GM19468 (cell line): ENCODE data around the gene PAX5.

Source experiments
- ATAC-seq: cut with Tn5 transposase; IDR thresholded peaks from one replicate; pipeline ENCODE4 v1.9.1; 2021; ENCODE audit warnings: mild to moderate bottlenecking, moderate library complexity, moderate number of reproducible peaks; ENCODE audit not compliant: unreplicated experiment; ENCODE audit errors: extremely low read depth

PAX5 gene

DNA sequence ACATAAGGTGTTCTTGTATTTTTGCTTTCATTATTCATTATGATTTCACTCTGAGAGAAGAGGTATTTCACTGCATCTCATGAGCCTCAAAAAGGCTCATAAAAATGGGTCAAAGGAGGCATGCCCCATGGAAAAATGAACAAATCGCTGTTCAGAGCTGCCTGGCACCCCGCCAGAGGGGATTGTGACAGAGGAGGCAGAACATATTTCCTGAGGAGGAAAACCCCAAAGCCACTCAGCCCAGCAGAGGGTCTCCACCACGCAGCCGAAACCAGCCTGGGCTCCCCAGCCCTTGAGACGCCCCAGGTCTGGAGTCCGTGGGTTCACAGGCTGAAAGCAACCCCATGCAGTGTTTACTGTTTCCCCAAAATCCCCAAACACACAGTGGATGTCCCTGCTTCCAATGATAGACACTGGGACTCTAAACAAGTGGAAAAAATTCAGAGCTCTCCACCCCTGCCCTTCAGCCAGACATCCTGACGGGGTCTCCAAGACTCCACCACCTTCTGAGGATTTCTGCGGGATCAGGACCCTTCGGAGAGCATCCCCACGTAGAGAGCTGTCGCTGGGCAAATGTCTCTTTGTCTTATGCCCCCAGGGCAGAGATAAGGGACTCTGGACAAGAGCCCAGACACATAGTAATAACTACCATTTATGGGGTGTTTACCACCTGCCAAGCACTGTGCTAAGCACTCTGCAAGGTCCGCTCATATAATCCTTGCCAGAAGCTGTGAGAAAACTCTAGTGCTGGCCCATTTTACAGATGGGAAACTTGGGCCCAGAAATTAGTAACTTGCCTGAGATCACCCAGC lies 122.3 kb downstream of the PAX5 start:
- no peak for ATAC-seq

DNA sequence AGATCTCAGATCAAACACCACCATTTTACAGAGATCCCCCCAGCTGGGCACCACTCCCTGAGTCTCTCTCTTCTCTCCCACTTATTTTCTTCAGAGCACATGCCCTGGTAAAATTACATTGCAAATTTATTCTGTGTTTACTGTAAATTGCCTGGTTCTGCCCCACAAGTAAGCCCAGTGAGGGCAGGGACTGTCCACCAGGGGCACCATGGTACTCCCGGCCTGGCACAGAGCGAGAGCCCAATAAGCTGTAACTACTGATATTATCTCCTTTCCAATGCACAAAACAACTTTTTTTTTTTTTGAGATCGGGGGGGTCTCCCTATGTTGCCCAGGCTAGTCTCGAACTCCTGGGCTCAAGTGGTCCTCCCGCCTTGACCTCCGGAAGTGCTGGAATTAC lies 123.0 kb downstream of the PAX5 start:
- no peak for ATAC-seq

DNA sequence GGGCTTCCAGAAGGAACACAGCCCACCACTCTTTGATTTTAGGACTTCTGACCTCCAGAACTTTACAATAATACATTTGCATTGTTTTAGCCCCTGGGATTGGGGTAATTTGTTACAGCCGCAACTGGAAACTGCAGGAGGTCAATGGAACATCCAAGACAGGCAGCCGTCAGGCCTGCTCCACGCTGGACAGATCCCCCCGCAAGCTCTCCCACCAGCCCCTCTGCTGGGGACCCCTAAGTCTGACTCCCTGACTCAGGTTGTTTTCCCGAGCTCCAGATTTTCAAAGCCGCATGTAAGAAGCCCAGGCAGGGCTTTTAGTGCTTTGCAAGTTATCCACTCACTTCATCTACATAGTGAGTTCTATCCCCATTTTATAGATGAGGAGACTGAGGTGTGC lies 127.6 kb downstream of the PAX5 start:
- no peak for ATAC-seq

DNA sequence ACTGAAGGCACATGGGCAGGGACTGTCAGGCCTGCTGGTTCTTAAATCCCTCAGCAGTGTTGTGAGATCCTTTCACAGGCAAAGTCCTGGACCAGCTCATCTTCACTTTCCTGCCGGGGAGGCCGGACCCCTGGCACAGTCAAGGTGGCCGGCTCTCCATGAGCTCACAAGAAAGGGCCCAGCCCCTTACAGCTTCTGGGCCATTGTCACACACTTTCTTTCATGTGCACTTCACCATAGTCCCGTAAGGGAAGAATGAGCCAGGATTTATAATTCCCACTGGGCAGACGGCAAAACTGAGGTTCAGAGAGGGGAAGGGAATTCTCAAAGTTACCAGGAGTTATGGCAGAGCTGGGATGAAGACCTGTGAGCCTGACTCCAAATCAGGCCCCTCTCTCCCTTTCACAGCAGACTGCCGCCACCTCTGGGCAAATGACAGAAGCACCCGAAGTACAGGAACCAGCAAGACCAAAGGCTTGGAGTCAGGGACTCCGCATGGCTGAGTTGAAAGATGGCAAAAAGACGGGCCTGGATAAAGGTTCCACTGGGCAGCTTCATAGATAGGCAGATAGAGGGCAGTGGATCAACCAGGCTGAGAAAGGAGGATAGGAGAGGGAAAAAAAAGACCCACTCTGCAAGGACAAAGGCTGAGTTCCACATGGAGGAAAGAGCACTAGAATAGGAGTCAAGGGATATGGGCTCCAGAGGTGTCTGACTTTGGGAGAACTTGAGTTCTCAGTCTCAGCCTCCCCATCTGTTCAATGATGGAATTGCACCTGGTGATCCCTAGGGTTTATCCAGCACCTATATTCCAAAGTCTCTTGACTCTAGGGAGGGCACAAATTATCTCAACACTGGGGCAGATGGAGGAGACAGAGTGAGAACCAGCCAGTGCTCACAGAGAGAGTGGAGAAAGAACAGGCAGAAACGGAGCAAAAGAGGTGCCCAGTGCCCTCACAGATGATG lies 128.7 kb downstream of the PAX5 start:
- no peak for ATAC-seq

DNA sequence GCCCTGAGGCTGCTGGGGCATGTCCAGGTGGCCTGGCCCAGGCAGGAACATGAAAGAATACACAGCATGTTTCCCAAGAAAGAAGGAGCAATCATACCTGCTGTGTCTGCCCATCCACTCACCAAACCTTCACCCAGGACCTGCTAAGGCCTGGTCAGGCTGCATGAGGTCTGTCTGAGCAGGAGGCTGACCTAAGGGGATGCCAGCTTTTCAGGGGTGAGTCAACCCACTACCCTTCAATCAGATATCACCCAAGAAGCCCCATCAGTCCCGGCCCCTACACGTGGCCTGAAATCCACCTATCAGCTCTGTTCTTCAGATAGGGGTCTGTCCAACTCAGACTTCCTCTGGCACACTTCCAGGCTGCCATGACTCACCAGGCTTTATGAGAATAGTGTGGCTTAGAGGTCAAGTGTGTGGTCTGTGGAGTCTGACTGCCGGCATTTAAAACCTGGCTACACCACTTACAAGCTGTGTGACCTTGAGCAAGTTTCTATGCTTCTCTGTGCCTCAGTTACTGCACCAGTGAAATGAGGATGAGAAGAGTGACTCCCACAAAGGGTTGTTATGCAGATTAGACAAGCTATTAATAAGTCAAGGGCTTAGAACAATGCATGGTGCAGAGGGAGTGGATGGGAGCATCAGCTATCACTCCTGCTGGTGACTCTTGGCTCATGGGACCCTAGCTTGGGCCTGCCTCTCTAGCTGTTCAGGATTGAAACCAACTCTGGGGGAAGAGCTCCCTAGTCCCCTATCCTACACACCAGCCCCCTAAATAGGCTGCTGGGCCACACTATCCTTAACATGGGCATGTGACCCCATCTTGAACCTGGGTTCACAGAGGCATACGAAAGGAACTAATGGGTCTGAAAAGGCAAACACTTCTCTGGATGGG lies 130.3 kb downstream of the PAX5 start:
- no peak for ATAC-seq

DNA sequence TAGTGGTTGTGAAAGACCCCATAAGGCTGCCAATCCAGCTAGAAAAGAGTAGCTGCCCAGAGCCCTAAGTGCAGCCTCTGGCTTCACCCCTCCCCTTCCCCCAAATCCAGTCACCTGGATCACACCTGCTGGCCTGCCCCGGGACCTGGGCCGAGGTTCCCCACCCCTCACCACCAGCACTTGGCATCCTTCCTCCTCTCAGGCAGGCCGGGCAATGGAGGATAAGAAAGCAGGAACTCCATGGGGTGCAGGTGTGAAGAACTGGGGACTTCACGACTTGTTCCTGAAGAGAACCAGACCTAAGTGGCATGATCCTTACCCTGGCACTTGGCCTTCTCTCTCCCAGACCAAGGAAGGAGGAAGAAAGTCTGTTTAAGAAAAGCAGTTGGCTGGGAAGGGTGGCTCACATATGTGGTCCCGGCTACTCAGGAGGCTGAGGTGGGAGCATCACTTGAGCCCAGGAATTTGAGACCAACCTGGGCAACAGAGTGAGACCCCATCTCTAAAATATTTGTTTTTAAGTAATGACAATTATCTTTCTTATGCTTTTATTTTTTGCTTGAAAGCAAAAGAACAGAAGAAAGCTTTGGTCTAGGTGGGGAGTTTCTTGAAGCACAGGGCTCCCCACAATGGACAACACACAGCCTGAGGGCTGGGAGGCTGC lies 131.1 kb downstream of the PAX5 start:
- ATAC-seq: no peak

DNA sequence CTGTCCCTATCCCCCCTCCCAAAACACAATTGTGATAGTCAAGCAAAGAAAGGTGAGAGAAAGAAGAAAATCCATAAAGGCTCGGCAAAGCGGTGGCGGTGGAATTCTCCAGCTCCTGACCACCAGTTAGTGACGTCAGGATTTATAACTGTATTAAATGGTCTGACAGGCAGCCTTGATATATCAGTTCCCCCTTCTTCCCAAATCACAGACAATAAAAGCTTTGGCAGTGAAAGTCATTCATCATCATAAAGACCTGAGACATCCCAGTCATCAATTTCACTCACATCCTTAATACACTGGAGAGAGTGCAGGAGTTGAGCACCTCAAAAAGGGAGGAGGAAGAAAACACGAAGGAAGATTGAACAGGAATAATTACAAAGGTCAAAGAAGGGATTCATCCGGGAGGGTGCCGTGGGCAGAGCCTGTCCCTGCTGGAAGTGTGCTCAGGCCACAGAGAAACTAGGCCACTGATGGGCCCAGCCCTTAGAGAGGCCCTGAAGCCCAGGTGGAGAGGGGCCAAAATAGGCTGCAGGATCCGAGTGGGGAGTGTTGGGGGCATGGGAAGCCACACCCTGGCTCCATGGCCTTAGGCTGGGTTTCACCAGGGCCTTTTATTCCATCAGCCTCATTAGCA lies 131.9 kb downstream of the PAX5 start:
- no peak for ATAC-seq

DNA sequence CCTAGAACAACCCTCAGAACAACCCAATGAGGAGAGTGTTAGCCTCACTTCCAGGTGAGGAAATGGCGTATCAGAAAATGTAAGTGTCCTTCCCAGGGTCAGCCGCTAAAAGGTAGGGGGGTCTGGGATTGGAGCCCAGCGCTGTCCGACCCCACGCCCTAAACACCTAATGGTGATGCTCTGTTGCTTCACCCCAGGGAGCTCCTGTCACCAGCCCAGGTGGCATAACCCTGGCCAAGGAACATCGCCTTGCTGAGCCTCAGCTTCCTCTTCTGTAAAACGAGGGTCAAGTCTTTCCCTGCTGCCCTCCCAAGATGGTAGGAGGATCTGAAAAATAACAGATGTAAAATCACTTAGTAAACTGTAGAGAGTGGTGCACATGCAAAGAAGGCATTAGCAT lies 132.5 kb downstream of the PAX5 start:
- ATAC-seq: no peak

DNA sequence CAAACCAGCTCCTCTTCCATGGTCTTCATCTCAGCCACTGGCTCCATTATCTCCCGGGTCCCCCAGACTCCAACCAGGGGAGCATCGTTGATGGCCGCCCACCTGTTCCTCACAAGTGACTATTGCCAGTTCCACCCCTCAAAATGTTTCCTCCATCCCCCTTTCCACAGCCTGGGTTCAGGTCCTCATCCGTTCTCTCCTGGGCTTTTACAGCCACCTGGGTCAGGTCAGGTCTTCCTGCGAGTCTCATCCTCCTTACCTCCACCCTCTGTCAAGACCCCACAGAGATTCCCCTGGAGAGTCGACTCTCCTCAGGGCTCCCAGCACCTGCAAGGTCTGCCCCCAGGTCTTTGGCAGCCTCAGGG lies 133.2 kb downstream of the PAX5 start:
- no peak for ATAC-seq

DNA sequence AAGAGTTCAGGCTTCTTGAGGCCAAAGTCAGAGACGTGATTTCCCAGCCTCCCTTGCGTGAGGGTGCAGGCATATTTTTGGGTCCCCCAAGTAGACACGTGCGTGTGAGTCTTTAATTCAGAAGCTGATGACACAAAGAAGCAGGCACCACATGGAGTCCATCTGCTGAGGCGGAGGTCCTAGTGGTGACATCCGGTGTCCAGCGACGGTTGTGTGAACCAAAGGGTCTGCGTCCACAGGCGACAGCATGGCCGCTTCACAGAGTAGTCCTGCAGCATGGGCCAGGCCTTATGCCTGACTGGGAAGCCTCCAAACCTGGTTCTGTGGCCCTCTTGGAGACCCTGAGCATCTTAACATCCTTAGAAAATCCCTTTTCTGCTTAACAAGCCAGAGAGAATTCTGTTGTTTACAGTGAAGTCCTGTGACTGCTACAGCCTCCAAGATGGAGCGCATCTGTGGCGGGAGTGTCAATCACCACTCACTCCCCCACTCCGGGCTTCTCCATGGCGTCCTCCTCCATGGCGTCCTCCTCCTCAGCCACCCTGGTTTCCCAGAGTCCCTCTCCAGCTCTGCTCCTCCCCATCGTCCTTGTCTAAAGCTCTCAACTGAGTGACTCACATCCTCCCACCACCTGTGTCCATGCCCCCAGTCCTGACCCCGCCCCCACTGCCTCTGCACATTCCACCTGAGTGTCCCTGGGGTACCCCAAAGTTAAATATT lies 133.8 kb downstream of the PAX5 start:
- ATAC-seq: no peak

DNA sequence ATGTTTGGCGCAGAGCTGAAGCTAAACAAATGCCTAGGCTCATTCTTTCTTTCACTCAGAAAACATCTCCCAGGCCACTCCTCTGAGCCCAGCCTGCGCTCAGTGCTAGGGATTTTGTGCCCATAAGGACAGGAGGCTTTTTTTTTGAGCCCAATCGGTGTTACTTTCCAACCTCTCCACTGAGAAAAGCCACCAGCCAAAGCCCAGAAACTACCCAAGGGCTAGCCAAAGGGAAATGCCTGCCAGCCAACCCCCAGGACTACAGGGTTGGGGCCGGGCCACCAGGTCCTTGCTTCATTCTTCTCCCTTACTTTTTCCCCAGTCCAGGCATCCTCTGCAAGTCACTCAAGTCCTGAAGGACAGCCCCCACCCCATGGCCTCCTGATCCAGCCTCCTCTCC lies 134.7 kb downstream of the PAX5 start:
- no peak for ATAC-seq

DNA sequence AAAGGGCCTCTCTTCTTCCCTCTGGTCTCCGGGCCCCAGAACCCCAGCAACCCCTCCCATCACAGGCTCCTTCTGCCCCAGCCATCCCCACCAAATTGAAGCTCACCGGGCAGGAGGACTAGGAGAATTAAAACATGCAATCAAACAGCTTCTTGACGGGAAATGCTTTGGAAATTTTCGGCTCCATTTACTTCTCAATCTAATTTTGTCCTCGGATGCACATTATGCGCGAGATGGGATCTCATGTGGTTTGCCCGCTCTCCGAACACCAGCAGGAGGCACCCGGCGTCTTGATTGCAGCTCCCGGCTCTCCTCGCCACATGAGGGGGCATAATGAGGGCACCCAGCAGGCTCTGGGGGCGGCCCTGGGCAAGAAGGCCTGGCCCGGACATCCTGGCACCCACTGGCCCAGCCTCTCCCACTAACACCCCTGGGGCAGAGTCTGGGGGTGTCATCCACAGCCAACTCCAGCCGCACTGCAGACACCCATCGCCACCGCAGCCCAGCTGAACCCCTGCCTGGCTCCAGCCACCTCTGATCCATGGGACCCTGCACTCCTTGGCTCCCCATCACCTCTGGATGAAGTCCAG lies 135.5 kb downstream of the PAX5 start:
- no peak for ATAC-seq

DNA sequence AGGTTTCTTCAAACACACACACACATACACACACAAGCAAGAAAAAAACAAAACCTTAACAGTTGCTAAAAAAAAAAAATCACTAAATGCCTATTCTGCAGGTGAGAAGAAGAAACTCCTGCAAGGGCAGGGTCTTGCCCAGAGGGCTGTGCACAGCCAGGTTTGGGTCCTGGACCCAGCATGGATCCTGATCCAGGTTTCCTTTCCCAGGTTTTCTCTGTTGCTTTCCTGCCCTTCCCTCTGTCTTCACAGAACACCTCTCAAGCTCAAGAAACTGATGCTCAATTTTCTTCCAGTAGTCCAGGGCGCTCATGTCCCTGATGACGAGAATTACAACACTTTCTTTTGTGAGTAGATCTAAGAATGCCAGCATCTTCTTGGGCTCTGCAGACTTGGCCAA lies 136.6 kb downstream of the PAX5 start:
- no peak for ATAC-seq

DNA sequence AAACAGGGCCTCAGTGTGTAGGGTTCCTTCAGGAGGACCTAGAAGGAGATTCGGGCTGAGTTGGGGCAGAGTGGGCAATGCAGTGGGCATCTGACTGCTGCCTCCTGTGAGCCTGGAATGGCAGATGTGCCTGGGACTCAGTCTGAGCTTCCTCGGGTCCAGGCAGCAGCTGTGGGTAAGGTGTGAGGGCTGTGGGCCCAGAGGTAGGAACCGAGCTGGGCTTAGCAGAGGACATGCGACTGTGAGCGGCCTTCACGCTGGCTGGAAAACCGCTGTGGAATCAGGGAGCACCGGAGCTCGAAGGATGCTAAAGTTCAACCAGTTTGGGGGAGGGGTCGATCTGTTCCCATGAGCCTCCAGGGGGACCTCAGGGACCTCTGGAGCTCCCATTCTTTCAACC lies 137.0 kb downstream of the PAX5 start:
- ATAC-seq: no peak

DNA sequence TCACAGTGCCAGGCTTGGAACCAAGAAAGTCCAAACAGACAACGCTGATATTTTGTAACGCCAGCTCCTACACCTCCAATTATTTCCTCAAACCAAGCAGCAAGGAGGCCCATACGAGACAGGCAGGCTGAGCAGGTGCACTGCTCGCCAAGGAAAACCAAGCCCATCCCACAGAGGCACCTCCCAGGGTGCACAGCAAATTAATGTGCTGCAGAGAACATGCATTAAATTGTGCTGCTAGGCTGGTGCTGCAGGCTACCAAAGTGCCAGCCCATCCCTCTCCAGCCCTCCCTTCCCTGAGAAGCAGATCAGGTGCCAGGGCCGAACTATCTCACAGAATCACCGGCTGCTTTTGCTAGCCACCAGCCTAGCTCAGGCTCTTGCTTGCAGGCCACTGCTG lies 137.8 kb downstream of the PAX5 start:
- ATAC-seq: no peak

DNA sequence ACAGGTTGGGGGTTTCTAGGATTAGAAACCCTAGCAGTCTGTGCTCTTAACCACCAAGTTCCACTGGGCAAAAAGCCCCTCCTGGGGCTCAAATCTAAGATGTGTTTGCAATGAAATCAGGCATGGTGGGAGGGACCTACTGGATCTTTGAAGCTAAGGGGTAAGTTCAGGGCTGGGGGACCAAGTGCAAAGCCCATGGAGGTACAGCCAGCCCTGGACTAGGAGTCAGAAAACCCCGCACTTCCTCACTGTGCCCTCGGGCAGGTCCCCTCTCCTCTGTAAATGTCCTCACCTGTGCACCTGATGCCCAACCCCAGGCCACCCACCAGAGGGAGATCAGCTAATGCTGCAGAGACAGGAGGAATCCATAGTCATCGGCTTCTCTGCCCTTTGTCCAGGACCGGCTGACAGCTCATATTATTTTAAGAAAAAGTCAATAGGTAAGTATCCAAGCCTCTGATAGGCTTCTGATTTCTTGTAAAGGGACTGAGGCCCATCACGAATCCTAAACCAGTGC lies 138.3 kb downstream of the PAX5 start:
- ATAC-seq: no peak

DNA sequence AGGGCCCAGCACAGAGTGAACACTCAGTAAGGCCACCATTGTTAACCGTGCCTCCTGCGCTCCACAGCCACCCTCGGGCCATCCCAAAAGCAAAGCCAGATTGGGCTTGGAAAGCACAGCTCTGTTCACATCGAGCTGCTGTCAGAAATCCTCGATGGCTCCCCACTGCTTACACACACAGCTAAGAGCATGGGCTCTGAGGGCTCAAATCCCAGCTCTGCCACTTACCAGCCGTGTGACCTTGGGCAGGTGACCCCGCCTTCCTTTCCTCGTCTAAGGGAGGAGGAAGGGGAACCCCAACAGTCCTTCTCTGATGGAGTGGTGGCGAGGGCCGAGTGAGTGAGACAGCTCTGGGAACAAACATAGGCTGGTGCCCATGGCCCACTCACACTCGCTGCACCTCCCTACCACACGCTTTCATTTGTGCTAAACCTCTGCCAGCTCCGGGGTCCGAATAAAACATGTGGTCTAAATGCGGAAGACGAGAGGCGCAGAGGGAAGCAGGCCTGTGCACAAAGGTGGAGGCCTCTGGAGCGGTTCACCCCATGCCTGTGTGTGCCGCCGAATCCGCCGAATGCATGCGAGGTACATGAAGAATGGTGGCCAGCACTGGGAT lies 139.3 kb downstream of the PAX5 start:
- ATAC-seq: no peak

DNA sequence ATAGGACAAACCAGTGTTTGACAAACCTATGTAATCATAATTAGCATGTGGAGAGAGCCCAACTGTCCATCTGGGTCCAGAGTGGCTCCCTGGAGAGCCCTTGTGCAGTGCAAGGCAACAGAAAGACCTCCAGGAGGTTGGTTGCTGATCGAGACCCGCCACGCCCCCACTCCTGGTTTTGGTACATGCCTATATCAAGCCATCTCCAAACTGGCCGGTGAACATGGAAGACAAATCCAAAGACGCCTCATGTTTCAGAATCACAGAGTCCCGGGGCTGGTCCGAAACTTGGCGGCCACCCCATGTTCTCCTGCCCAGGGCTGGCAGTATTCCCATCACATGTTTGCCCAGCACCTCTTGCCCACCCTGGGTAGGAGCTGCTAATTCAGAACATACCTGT lies 140.2 kb downstream of the PAX5 start:
- no peak for ATAC-seq
